ENCODE results near the gene MTG1.

DNA sequence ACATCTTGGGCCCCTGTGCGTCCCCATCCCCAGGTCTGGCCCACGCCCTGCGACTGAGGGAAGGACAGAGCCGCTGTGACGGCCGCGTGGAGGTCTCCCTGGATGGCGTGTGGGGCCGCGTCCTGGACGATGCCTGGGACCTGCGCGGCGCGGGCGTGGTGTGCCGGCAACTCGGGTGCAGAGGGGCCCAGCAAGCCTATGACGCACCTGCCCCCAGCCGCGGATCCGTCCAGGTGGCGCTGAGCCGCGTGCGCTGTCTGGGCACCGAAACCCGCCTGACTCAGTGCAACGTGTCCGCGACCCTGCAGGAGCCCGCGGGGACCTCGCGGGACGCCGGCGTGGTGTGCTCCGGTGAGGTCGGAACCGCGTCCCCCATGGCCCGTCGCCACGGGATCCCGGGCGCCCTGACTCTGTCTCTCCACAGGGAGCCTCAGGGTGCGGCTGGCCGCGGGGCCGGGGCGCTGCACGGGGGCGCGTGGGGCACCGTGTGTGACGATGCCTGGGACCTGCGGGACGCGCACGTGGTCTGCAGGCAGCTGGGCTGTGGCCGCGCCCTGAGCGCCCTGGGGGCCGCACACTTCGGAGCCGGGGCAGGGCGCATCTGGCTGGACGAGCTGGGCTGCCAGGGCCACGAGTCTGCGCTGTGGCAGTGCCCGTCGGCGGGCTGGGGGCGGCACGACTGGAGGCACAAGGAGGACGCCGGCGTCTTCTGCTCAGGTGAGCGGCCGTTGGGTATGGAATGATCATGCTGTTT lies 65.7 kb downstream of the MTG1 start:
- TF ChIP-seq, protein P1, sequence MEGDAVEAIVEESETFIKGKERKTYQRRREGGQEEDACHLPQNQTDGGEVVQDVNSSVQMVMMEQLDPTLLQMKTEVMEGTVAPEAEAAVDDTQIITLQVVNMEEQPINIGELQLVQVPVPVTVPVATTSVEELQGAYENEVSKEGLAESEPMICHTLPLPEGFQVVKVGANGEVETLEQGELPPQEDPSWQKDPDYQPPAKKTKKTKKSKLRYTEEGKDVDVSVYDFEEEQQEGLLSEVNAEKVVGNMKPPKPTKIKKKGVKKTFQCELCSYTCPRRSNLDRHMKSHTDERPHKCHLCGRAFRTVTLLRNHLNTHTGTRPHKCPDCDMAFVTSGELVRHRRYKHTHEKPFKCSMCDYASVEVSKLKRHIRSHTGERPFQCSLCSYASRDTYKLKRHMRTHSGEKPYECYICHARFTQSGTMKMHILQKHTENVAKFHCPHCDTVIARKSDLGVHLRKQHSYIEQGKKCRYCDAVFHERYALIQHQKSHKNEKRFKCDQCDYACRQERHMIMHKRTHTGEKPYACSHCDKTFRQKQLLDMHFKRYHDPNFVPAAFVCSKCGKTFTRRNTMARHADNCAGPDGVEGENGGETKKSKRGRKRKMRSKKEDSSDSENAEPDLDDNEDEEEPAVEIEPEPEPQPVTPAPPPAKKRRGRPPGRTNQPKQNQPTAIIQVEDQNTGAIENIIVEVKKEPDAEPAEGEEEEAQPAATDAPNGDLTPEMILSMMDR (IDR thresholded peaks at IDR 0.05; ENCODE audit: insufficient read depth, low read depth, low read length): no peak
- TF ChIP-seq EZH2 (IDR thresholded peaks at IDR 0.05; ENCODE audit: insufficient read depth, low read length): no peak

Measured in astrocyte (in vitro differentiated cells and primary cell).